Retinal pigment epithelial cell (primary cell): ENCODE results near the gene IGF2BP2.
A peak's percentile ranks its signal among the peaks of the same experiment; 100 is the strongest.

Experiments
- DNase-seq: peaks from one replicate; pipeline ENCODE4 v3.0.0-alpha.2; 2010; ENCODE audit warnings: low read depth
- H3K4me3 ChIP-seq: 2 replicates; pipeline ENCODE4 v1.5.1; 2011; ENCODE audit warnings: mild to moderate bottlenecking, low read length, control low read depth, moderate library complexity
- CTCF ChIP-seq: conservative IDR thresholded peaks from 2 replicates; pipeline ENCODE4 v1.5.1; 2011; ENCODE audit warnings: low read depth, low read length, control low read depth, inconsistent platforms

IGF2BP2 gene

GRCh38 chr3:185687271-185687878, 137.5 kb downstream of the IGF2BP2 start:
- H3K4me3 ChIP-seq, result no peak overlapping the region
- peak; percentile 29 for DNase-seq
- TF ChIP-seq CTCF, result no peak

GRCh38 chr3:185685231-185686035, 139.4 kb downstream of the IGF2BP2 start:
- no peak overlapping the region for H3K4me3 ChIP-seq
- no peak for DNase-seq
- TF ChIP-seq CTCF, result no peak

DNA sequence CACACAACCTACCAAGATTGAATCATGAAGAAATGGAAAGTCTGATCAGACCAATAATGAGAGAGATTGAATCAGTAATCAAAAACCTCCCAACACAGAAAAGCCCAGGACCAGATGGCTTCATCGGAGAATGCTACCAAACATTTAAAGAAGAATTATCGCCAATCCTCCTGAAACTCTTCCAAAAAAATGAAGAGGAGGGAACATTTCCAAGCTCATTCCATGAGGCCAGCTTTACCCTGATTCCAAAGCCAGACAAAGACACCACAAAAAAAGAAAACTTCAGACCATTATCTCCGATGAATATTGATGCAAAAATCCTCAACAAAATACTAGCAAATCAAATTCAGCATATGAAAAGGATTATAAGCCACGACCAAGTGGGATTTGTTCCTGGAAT, 144.6 kb downstream of the IGF2BP2 start:
- no peak for DNase-seq
- no peak for TF ChIP-seq CTCF
- H3K4me3 ChIP-seq, result no peak overlapping the region

DNA sequence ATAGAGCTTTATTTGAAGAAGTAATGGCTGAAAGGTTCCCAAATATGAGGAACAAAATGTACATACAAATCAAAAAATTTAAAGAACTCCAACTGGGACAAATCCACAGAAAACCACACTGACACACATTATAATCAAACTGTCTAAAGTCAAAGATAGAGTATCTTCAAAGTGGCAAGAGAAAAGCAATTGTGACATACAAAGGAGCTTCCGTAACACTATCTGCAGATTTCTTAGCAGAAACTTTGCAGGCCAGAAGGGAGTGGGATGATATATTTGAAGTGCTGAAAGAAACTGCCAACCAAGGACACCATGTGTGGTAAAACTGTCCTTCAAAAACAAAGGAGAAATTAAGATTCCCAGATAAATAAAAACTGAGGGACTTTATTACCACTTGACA, 146.8 kb downstream of the IGF2BP2 start:
- no peak for TF ChIP-seq CTCF
- H3K4me3 ChIP-seq, result no peak overlapping the region
- DNase-seq, result no peak

DNA sequence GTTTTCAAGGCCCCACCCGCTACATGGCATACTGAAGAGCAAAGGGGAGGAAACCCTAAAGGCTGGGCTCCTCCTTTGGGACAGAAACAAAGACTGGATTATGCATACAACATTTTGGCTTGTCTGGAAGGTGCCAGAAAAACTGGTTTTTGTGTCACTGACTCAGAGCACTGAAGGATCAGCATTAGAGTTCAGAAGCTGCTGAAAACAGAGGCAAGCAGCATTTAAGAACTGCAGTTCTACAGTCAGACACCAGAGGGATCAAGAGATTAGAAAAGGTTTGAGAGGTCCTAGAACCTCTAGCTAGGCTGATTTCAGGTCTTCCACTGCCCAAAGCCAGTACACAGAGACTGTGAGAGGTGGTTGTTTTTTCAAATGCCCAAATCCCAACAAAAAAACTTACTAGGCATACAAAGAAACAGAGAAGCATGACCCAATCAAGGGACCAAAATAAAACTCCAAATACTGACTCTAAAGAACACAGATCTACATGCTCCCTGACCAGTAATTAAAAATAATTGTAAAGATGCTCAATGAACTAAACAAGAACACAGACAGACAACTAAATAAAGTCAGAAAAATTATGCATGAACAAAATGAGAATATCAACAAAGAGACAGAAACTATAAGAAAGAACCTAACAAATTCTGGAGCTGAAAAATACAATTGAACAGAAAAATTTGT, 147.6 kb downstream of the IGF2BP2 start:
- peak; percentile 83 for TF ChIP-seq CTCF
- no peak for DNase-seq
- H3K4me3 ChIP-seq, result no peak overlapping the region

DNA sequence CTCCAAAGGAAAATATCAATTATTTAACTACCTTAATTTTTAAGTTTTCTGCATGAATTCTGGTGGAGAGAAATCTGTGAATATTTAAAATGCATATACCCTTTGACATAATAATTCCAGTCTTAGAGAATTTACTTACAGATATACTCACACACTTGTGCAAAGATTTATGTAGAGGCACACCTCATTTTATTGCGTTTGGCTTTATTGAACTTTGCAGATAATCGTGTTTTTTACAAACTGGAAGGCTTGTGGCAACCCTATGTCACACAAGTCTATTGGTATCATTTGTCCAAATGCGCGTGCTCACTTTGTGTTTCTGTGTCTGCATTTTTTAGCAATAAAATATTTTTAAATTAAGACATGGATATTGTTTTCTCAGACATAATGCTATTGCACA, 157.3 kb downstream of the IGF2BP2 start:
- H3K4me3 ChIP-seq, result no peak overlapping the region
- no peak for TF ChIP-seq CTCF
- DNase-seq, result no peak
